ENCODE measurements around the gene MLH3.

The MLH3 gene

DNA sequence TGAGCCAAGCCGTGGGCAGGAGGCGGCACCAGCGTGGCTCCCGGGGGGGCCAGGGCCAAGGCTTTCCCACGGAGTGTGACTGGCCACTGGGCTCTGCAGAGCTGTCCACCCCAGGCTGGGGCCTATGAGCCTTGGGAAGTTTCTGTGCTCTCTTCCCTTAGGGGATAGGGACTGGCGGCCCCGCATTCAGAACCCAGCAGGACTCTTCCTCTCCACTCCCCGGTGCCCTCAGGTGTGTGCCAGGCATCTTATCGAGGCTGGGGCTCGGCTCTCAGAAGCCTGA lies 66.3 kb downstream of the MLH3 start:
- no peak for DNase-seq (ENCODE audit: low read depth in 2 of 3, low spot score in 2 of 3)

DNA sequence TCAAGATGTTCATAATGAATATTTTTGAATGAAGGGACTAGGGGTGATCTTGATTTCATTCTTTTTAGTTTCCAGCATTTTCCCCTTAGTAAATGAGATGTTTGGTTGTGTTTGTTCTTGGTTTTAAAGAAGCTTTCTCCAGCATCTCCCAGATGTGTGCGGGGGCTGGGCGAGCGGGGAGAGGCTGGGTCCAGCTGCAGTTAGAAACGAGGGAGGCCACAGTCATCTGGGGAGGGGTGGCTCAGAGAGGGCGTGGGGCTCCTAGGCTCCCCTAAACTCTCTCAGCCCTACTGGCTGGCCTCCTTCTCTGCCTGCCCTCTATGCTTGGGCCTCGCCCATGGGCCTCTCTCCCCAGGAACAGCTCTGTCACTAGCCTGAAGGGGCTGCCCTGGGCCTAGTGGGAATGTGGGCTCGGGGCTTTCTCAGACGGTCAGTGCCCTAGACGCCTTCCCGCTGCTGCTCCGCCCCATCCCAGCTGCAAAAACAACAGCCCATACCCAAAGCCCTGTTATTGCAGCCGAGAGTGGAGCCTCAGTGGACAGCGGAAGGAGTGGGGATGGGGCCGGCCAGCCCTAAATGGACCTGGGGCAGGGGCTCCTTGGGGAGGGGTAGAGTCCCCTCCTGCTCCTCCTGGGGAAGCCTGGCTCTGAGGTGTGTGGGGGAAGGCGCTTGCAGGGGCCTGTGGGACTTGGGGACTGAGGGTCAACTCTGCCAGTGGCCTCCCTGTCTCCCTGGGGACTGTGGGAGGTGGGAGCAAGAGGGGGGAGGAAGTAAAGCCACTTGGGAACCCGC lies 66.8 kb downstream of the MLH3 start:
- DNase-seq (ENCODE audit: low read depth in 2 of 3, low spot score in 2 of 3), result no peak

DNA sequence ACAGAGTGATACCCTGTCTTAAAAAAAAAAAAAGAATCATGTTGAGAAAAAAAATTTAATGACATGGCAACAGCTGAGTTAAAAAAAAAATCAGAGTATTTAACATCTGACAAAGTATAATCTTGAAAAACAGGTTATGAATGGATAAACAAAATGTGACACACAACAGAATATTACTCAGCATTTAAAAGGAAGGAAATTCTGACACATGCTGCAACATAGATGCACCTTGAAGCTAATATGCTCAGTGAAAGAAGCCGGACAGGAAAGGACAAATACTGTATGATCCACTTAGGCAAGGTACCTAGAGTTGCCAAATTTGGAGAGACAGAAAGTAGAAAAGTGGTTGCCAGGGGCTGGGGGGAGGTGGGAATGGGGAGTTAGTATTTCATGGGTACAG lies 67.9 kb downstream of the MLH3 start:
- DNase-seq (ENCODE audit: low read depth in 2 of 3, low spot score in 2 of 3), result no peak

DNA sequence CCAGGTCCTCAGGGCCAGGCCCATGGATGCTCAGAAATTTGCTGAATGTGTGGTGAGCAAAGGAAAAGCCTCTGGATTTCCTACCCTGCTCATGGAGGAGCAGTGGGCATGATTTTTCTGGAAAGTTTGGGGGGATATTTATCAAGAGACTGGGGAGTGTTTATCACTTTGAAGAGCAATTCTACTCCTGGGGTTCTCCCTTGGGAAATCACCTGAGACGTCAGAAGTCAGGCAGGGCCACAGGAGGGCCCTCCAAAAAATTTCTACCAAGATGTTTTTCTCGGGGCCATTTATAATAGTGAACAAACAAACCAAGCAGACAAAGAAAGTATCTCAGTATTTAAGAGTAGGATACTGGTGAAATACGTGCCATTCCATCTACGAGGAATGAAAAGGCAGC lies 68.6 kb downstream of the MLH3 start:
- DNase-seq (ENCODE audit: low read depth in 2 of 3, low spot score in 2 of 3), result no peak

DNA sequence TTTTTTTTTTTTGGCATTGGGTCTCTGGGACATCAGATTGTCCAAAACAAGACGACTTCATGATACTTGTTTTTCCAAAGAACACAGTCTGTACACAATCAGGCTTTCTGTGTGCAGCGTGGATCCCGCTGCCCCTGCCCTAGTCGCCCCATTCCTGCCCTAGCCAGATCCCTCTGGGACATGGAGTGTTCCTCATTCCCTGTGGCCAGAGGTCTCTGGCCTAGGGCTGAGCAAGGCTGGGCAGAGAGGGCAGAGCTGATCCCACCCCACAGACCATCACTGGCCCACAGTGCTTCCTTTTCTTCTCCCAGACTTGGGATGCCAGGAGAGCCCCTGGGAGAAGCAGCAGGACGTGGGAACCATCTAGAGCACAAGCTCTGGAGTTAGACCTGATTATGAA lies 69.4 kb downstream of the MLH3 start:
- DNase-seq (ENCODE audit: low read depth in 2 of 3, low spot score in 2 of 3), result no peak

DNA sequence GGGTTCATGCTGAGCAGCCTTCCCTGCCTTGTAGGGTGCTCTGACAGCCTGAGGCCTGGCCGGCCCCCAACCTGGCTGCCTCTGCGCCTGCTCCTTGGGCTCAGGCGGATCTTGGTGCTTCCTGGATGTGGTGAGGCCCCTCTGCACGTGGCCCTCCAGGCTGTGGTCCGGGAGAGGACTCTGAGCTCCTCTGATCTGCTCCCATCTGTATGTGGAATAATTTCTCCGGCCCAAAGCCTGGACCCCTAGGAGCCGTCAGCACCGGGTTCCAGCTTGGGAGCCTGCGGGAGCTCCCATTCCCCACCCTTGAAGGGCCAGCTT lies 69.8 kb downstream of the MLH3 start:
- no peak for DNase-seq (ENCODE audit: low read depth in 2 of 3, low spot score in 2 of 3)

DNA sequence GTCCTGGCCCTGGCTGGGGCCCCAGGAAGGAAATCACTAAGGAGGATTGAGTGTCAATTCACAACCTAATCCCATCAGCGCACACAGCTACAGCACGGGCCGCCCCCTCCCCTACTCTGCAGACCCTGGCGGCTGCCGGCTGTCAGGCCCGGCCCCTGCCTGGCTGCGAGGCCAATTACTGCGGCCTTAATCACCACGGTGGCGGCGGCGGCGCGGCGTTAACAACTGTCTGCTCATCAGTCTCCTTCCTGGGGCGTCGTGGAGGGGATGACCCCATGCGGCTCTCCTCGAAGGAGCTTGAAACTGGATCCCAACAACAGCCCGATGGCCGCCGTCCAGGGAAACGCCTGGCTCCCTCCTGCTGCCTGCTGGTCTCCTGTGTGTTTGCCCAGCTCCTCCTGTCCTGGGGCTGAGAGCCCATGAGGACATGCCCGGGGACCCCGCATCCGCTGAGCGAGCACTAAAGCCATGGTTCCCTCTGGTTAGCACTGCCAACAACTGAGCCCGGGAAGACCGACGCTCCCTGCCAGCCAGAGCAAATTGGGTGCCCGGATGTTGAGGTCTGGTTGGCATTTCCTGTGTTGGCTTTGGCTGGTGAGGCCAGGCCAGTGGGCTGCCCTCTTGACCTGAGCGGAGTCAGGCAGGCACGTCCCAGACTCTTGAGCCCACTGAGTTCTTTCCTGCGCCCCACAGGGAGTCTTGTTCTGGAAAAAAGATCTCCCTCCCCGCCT lies 70.4 kb downstream of the MLH3 start:
- no peak for DNase-seq (ENCODE audit: low read depth in 2 of 3, low spot score in 2 of 3)

DNA sequence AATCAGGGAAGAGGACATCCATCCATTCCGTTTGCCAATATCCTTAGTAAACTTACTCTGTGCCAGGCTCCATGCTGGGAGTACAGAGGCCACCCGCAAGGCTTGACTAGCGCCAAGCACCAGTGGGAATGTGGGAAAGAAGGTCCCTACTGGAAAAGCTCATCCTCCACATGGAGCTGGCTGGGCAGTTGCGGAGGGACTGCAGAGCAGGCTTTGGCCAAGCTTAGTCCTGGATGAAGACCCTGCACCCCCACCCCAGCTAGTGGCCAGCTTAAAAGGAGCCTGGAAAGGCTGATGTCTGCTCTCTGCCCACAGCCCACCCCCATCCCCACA lies 70.9 kb downstream of the MLH3 start:
- DNase-seq (ENCODE audit: low read depth in 2 of 3, low spot score in 2 of 3), result no peak

DNA sequence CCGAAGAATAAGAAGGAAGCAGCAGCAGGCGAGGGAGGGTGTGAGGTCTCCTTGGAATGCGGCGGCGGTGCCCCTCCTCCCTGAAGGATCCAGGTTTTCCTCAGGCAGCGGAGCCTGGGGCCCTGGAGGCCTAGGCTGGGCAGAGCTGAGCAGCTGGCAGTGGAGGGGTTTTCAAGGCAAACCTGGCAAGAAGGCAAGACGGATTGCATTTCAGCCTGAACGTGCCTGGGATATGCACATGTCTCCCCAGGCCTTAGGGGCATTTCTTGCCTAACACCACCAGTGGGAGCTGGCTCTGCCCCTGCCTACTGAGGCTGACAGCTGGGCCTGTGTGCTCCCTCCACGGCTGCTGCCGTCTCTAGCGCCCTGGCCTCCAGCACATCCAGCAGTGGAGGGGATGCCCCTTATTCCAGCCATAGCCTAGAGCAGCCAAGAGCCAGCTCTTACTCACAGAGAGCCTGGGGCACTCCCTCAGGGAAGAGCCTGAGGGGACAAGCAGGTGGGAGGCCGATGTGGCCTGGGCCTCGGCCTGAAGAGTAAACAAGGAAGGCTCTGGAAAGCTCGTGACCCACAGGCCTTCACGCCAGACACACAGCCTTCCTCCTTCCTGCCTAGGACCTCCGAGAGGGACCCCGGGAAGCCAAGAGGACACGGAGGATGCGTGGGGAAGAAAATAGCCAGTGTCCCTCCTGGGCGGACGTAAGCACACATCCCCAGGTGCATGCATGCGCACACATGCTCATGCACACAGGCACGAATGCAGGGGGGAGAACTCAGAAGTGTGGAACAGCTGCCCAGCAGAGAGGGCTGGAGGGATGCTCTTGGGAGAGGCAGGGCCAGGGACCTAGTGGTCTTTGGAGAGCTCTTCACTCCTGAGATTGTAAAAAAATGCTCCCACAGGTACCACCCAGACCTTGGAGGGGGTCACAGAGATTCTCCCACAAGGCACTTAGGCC lies 71.5 kb downstream of the MLH3 start:
- no peak for DNase-seq (ENCODE audit: low read depth in 2 of 3, low spot score in 2 of 3)

DNA sequence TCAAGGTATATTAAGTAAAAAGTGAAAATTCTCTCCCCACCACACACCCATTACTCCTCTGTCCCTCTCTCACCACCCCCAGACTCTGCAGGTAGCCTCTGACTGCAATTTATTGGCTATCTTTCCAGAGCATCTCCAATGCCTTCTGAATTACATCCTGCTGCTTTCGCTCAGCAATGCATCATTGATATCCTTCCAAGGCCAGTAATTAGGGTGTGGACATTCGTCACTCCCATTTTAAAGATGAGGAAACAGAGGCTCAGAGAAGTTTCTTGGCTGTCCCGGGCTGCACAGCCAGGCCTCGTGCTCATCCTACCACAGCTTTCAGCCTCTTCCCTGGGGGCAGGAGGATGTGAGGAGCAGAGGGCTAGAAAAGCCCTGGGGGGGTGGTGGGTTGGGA lies 72.2 kb downstream of the MLH3 start:
- no peak for DNase-seq (ENCODE audit: low read depth in 2 of 3, low spot score in 2 of 3)

DNA sequence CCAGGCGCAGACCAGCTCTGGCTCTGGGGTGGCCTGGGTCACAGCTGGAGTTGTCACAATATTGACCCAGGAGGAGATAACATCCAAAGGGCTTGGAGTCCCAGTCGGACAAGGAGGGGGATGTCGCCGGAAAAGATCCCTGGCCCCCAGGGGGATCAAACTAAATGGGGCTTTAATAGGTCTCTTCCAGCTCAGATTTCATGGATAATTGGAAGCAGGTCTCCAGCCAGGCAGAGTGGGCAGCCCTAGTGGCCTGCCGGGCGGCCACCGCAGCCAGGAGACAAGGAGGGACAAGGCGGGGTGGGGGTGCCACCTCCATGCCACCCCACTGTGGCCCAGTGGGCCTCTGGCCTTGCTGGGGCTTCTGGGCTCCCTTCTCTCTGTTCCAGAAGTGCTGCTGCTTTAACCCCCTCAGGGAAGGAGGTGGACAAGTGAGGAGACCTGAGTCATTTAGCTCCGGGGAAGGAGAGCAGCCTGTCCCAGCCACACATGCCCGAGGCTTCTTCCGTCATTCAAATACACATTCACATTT lies 72.8 kb downstream of the MLH3 start:
- no peak for DNase-seq (ENCODE audit: low read depth in 2 of 3, low spot score in 2 of 3)

DNA sequence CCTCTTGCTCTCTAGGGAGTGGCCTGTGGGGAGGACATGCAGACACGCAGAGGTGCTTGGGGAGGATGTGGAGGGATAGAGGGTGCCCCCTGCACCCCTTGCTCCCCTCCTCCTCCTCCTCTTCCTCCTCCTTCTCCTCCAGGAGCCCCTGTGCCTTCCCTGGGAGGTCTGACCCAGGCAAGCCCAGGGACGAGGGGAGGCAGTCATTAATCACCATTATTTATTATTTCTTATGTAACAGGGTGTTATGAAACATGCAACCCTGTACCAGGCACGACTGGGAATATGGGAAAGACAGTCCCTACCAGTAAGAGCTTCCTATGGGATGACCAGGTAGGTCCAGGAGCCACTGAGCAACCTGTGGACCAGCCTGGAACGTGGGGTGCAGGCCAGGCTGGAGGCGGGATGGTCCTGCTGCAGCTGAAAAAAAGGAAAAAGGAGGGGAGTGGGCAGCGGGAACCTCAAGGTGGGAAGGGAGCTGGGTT lies 73.3 kb downstream of the MLH3 start:
- DNase-seq (ENCODE audit: low read depth in 2 of 3, low spot score in 2 of 3), result no peak

DNA sequence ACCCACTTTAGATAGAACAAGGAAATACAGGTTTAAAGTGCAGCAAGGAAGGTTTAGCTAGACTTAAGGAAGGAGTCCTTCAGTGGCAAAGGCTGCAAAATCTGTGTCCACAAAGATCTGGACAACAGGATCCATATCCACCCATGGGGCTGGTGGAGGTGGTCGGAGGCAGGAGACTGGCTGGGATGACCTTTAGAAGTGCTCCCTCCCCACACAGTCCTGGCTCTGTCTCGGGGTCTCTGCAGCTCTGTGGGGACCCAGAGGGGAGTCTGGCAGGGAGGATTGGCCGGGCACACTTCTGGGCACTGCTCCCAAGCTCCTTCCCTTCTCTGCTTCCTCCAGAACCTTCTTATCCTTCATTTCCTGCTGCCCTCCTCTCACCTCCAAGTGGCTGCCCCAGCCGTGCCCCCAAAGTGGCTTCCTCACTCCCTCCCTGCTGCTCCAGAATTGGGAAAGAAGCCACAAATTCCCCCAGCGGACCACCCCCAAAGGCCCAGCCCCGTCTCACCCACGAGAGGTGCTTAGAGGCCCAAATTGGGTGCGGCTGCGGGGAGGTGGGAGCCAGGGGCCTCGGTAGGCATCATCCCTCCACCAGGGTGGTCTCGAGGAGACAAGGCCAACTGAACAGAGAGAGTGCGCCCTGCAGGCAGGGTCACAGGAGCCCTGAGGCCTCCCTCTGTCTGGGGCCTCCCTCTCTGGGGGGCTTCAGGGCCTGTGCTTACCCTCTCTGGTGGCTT lies 73.9 kb downstream of the MLH3 start:
- no peak for DNase-seq (ENCODE audit: low read depth in 2 of 3, low spot score in 2 of 3)

DNA sequence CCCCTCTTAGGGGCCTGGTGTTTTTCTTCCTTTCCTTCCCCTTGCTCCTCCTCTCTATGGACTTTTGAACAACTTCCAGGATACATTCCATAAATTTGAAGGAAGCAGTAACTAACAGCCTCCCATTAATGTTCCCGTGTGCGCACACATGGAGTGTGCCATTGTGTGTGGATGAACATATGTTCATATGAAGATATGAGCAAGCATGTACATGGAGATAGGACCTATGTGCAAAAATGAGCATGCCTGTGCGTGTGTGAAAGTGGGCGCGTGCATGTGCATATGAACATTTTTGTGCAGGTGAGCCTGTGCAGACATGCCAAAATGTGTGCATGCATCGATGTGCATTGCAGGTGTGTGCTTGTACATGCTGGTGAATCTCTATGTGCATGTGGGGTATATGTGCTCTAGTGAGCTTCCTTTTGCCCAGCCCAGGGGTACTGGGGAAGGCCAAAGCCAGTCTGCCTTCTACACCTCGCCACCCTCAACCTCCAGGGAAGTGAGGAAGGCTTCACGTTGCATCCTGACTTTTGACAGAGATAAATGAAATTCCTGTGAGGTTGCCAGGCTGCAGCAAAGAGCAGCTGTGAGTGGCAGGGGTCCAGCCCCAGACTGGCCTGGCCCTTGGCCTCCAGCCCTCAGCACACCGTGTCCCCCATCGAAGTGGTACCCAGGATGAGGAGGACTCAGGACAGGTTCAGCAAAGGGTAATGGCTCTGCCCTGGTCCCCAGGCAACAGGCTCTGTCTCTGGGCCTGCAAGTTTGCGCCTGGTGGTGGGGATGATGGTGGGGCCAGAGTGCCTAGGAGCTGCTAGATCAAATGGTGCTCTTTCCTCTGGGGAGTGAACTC lies 74.8 kb downstream of the MLH3 start:
- no peak for DNase-seq (ENCODE audit: low read depth in 2 of 3, low spot score in 2 of 3)

DNA sequence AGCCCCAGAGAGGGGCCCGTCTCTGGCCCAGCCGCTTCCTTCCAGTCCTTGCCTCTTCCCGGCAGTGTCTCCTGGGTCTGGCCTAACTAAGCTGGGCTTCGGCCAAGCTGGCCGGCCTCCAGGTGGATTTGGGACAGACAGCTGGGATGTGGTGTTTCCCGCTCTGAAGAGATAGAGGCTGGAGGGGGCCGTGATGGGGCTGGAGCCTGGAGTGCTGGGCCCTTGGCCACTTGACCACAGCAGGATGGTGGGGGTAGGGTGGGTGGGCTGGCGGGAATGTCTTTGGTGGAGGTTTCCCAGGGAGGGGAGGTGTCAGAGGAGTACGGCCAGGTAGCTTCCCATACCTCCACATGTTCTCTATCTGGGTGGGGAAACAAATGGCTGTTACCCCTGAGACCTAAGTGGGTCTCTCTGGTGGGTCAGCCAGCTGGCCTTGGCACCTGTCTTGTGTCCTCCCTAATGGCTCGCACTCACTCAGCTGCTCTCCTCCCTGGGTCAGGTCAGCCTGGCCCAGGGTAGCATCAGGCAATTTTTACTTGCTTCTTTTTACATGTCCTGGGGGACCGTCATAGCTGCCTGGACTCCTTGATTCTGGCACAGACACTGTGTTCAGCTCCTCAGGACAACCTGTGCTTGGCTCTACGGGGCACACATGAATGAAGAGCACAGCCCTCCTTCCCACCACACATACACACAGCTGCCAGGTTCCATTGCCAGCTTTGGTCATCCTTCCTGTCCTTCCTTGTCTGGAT lies 76.0 kb downstream of the MLH3 start:
- DNase-seq (ENCODE audit: low read depth in 2 of 3, low spot score in 2 of 3), result no peak

DNA sequence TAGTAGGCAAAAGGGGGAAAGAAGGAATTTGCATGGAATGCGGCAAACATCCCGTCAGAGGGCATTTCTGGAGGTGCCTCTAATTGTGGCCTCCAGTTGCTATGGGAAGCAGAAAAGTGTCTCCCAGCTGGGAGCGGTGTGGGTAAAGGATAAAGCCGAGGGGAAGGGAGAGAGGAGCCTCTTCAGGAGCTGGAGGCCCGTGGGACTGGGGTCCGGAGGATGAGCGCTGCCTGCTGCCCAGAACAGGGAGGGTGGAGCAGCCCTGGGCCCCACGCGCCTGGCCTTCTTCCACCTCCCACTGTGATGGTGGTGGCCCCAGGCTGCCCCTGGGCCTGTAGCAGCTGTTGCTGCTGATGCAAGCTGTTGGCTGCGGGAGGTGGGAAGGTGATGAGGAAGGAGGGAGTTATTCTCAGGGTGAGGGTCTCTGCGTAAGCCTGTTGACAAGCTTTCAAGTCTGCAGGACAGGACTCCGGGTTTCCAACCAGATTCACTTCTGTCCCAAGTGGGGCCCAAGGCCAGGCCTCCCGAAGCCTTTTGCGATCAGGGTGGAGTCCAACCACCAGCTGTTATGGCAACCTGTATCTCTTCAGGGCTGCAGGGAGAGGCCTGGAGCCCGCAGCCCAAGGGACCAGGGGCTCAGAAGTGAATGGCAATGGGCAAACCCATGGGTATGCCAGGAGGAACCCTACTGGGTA lies 76.8 kb downstream of the MLH3 start:
- DNase-seq (ENCODE audit: low read depth in 2 of 3, low spot score in 2 of 3), result no peak

DNA sequence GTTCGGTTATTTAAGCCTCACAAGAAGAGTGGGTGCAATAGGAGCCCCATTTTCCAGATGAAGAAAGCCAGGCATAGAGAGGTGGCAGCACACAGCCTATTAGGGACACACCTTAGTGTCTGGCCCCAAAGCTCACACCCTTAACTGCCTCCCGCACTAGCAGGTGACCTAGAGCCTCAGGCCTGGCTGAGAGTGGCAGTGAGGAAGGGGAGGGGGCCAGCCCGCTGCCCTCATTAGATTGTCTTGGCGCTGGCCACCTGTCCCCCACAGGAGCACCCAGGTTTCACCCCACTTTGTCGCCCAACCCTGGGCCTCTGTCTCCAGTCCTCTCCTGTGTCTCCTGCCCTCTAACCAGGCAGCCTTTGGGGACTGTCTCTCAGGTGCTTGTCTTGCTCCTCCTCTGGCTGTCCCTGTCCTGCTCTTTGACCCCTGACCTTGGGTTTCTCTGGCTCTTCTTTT lies 77.3 kb downstream of the MLH3 start:
- no peak for DNase-seq (ENCODE audit: low read depth in 2 of 3, low spot score in 2 of 3)

DNA sequence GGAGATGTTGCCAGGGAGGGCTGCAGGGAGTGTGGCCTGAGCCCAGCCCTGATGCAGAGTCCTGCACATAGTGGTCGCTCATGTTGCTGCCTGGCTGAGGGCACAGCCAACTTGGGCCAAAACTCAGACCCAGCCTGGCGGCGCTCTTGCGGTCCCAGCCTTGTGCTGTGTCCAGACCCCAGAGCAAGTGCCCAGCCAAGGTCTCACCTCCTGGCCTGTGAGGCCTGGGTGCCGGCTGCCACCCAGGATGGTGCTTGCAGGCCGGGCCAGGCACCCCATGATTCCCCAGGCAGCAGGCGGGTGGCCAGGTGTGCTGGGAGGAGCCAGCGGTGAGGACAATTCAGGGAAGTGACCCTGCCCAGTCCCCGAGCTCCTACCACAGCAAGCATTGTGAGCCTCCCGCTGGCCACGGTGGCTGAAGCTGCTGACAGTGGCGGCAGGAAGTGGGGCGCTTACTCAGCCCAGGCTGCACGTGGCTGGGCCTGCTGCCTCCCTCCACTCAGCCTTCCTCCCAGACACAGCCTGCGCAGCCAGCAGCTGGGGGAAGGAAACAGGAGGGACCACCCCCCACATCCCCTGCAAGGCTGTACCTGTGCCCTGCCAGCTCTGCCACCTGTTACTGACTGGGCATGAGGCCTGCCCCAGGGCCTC lies 78.1 kb downstream of the MLH3 start:
- peak in 2 of 3 experiments; percentile 6 to 20 for DNase-seq (ENCODE audit: low read depth in 2 of 3, low spot score in 2 of 3)
